ENCODE data around the gene SLC16A13. TPM values are rescaled to one million over a fixed set of nuclear protein-coding genes. Genes with fewer than 3 reads are reported as not detected.

The SLC16A13 gene
- total and polyA plus RNA-seq, 2 of the 8 experiments (the other 6 are each of a cell fraction or from before 2014, with no cell fraction given): 5.4 to 5.8 TPM

GRCh38 chr17:7060165-7060891 lies 24.5 kb downstream of the SLC16A13 start:
- no peaks in the 10 kb centered on the region for H4K20me1 ChIP-seq (replicated peaks in 1 of 2; ENCODE audit: control insufficient read depth in 1 of 2, insufficient read depth in 2 of 2, low read length in 2 of 2)
- H4K91ac ChIP-seq (replicated peaks; ENCODE audit: insufficient read length, low read length): no peak overlapping the region
- H3K27me3 ChIP-seq (replicated peaks in 1 of 4; ENCODE audit: control insufficient read depth in 3 of 4, extremely low read depth in 1 of 4, insufficient read depth in 3 of 4, low read length in 3 of 4): no peaks in the 10 kb centered on the region
- no peak overlapping the region for H3K23ac ChIP-seq (ENCODE audit: insufficient read length)
- no peaks in the 10 kb centered on the region for H3K36me3 ChIP-seq (ENCODE audit: control insufficient read depth in 2 of 4, insufficient read depth in 4 of 4, low read length in 3 of 4)
- ChIA-PET CTCF (ENCODE audit: partially characterized antibody) (interaction anchor here (1.1 to 17.5 kb wide), 3 partner anchors 13 to 80 kb away, joined by 4 to 434 read pairs (median 4); no protein-coding TSS in a partner anchor), POLR2A (ENCODE audit: partially characterized antibody) (no interaction called here)
- H3K4ac ChIP-seq (replicated peaks; ENCODE audit: insufficient read length, low read depth, low read length): no peak overlapping the region
- no peaks in the 10 kb centered on the region; a peak in 1 of 7 replicates for H3K4me1 ChIP-seq (replicated peaks in 1 of 4; ENCODE audit: control insufficient read depth in 3 of 4, insufficient read depth in 4 of 4, low read length in 3 of 4)
- H3K56ac ChIP-seq (replicated peaks; ENCODE audit: insufficient read length, low read depth, low read length): no peak overlapping the region
- no peak overlapping the region for H2BK20ac ChIP-seq (ENCODE audit: low read length)
- no peaks in the 10 kb centered on the region for H3K79me2 ChIP-seq (ENCODE audit: control insufficient read depth in 1 of 2, insufficient read depth in 2 of 2, low read length in 2 of 2)
- H2BK12ac ChIP-seq (ENCODE audit: low read depth, low read length): no peak overlapping the region
- DNase-seq (ENCODE audit: low read depth in 1 of 2, low spot score in 2 of 2) (no peak), FAIRE-seq (no peak)
- H2BK120ac ChIP-seq (replicated peaks; ENCODE audit: low read depth, low read length): no peak overlapping the region
- H4K5ac ChIP-seq (ENCODE audit: insufficient read length, low read depth, low read length): no peak overlapping the region
- H2BK5ac ChIP-seq (ENCODE audit: low read depth, low read length): no peak overlapping the region
- no peaks in the 10 kb centered on the region for H3K23me2 ChIP-seq (ENCODE audit: low read depth, low read length)
- no peak overlapping the region for H3K4me2 ChIP-seq (ENCODE audit: insufficient read depth in 1 of 2, low read depth in 2 of 2, low read length in 2 of 2)
- no peak overlapping the region for H3K14ac ChIP-seq (ENCODE audit: insufficient read length)
- no peak overlapping the region for H3K9ac ChIP-seq (replicated peaks in 1 of 4; ENCODE audit: extremely low read depth in 1 of 4, low read depth in 3 of 4, low read length in 3 of 4)
- no peak overlapping the region for H2AK5ac ChIP-seq (ENCODE audit: low read depth, low read length)
- no peak overlapping the region for H4K8ac ChIP-seq (ENCODE audit: extremely low read depth, insufficient read depth, low read length)
- no peak overlapping the region for H3K4me3 ChIP-seq (ENCODE audit: extremely low read depth in 1 of 4, insufficient read depth in 2 of 4, low read depth in 3 of 4, low read length in 4 of 4)
- H2AFZ ChIP-seq (ENCODE audit: low read length): no peak overlapping the region
- no peak overlapping the region for H3K18ac ChIP-seq (ENCODE audit: extremely low read depth, low read length)
- TF ChIP-seq JUN (IDR thresholded peaks at IDR 0.05; ENCODE audit: low read depth, low read length): no peak
- no peak for TF ChIP-seq CBX5 (IDR thresholded peaks at IDR 0.05; ENCODE audit: low read depth, low read length)
- TF ChIP-seq TBP (IDR thresholded peaks at IDR 0.05; ENCODE audit: low read depth, low read length): no peak
- no peak for TF ChIP-seq GABPA (IDR thresholded peaks at IDR 0.05; ENCODE audit: borderline replicate concordance, insufficient read depth, low read length)
- no peak for TF ChIP-seq TAF7 (optimal IDR thresholded peaks at IDR 0.05; ENCODE audit: borderline replicate concordance, low read depth, low read length)
- no peak for TF ChIP-seq KDM5A (IDR thresholded peaks at IDR 0.05; ENCODE audit: low read length)
- no peak for TF ChIP-seq CREB1 (IDR thresholded peaks at IDR 0.05)
- TF ChIP-seq TEAD4 (IDR thresholded peaks at IDR 0.05; ENCODE audit: low read depth, low read length): no peak
- TF ChIP-seq KDM4A (IDR thresholded peaks at IDR 0.05; ENCODE audit: low read depth, low read length, severe bottlenecking): no peak
- no peak for TF ChIP-seq ATF3 (IDR thresholded peaks at IDR 0.05; ENCODE audit: insufficient read depth, low read depth, low read length)
- TF ChIP-seq TCF12 (IDR thresholded peaks at IDR 0.05; ENCODE audit: low read depth, low read length): no peak
- no peak for TF ChIP-seq BACH1 (IDR thresholded peaks at IDR 0.05; ENCODE audit: low read length)
- no peak overlapping the region for H2BK15ac ChIP-seq (ENCODE audit: low read length)
- no peak overlapping the region for H3K27ac ChIP-seq (ENCODE audit: low read depth, low read length)
- no peaks in the 10 kb centered on the region for H3K9me3 ChIP-seq (ENCODE audit: insufficient read depth in 2 of 2, low read depth in 1 of 2, low read length in 1 of 2)
- H3K79me1 ChIP-seq (ENCODE audit: low read depth, low read length): no peaks in the 10 kb centered on the region
- 71% methylated on average over 6 of the region's 6 CpGs; no CpG with 5 or more reads in 1 of the 2 experiments for WGBS, 2 experiments (ENCODE audit: extremely low coverage in 1 of 2, insufficient coverage in 1 of 2, insufficient read length in 1 of 2, insufficient replicate concordance in 2 of 2, low coverage in 1 of 2, low lambda C conversion rate in 2 of 2, missing lambda C conversion rate in 1 of 2)

All from H1 (cell line).